Trophoblast cell (in vitro differentiated cells and primary cell): ENCODE data around the gene TNNT2.

Experiments used
- DNase-seq, 2 donors: peaks; one replicate each; pipeline ENCODE4 v3.0.0-alpha.2; 2016
- H2AFZ ChIP-seq: 2 replicates; pipeline ENCODE4 v1.6.1; 2013; ENCODE audit warnings: low read length, moderate library complexity, mild to moderate bottlenecking; ENCODE audit not compliant: insufficient read depth, poor library complexity
- H2AK5ac ChIP-seq: 2 replicates; pipeline ENCODE4 v1.6.1; 2013; ENCODE audit warnings: mild to moderate bottlenecking, low read length
- H2BK120ac ChIP-seq: 2 replicates; pipeline ENCODE4 v1.6.1; 2013; ENCODE audit warnings: low read length, mild to moderate bottlenecking, moderate library complexity; ENCODE audit not compliant: insufficient read depth, poor library complexity
- H2BK12ac ChIP-seq: 2 replicates; pipeline ENCODE4 v1.6.1; 2013; ENCODE audit warnings: mild to moderate bottlenecking, low read length, moderate library complexity
- H2BK5ac ChIP-seq: 2 replicates; pipeline ENCODE4 v1.6.1; 2013; ENCODE audit warnings: low read length, low read depth, moderate library complexity, mild to moderate bottlenecking; ENCODE audit not compliant: poor library complexity
- H3K14ac ChIP-seq: 2 replicates; pipeline ENCODE4 v1.6.1; 2013; ENCODE audit warnings: mild to moderate bottlenecking, low read length
- H3K18ac ChIP-seq: 2 replicates; pipeline ENCODE4 v1.6.1; 2013; ENCODE audit warnings: mild to moderate bottlenecking, low read length
- H3K23ac ChIP-seq: 2 replicates; pipeline ENCODE4 v1.6.1; 2013; ENCODE audit warnings: low read length
- H3K27ac ChIP-seq: 2 replicates; pipeline ENCODE4 v1.5.1; 2013; ENCODE audit warnings: low read depth, mild to moderate bottlenecking, inconsistent platforms, low read length, moderate library complexity
- H3K27me3 ChIP-seq: 2 replicates; pipeline ENCODE4 v1.6.1; 2013; ENCODE audit warnings: inconsistent platforms, mild to moderate bottlenecking, low read length, moderate library complexity; ENCODE audit not compliant: insufficient read depth
- H3K36me3 ChIP-seq, 2 experiments: 1 replicate in 1 of 2; 2 replicates in 1 of 2; pipeline ENCODE4 v1.6.1; 2013; ENCODE audit warnings: low read length in 2 of 2, mild to moderate bottlenecking in 2 of 2, moderate library complexity in 1 of 2; ENCODE audit not compliant: insufficient read depth in 2 of 2, control insufficient read depth in 1 of 2
- H3K4ac ChIP-seq: 2 replicates; pipeline ENCODE4 v1.6.1; 2013; ENCODE audit warnings: low read depth, mild to moderate bottlenecking, low read length, moderate library complexity
- H3K4me1 ChIP-seq, 2 experiments: 1 replicate in 1 of 2; 2 replicates in 1 of 2; pipeline ENCODE4 v1.6.1; 2013; ENCODE audit warnings: low read length in 2 of 2, mild to moderate bottlenecking in 2 of 2, moderate library complexity in 1 of 2; ENCODE audit not compliant: insufficient read depth in 2 of 2, control insufficient read depth in 1 of 2
- H3K4me2 ChIP-seq: 2 replicates; pipeline ENCODE4 v1.6.1; 2013; ENCODE audit warnings: inconsistent platforms, mild to moderate bottlenecking, low read length, moderate library complexity
- H3K4me3 ChIP-seq: 2 replicates; pipeline ENCODE4 v1.5.1; 2013; ENCODE audit warnings: mild to moderate bottlenecking, low read depth, low read length, inconsistent platforms
- H3K79me1 ChIP-seq: one replicate; pipeline ENCODE4 v1.6.1; 2013; ENCODE audit warnings: low read length
- H3K79me2 ChIP-seq: 2 replicates; pipeline ENCODE4 v1.6.1; 2013; ENCODE audit warnings: low read length, mild to moderate bottlenecking; ENCODE audit not compliant: control insufficient read depth, insufficient read depth, poor library complexity
- H3K9ac ChIP-seq: 2 replicates; pipeline ENCODE4 v1.6.1; 2013; ENCODE audit warnings: mild to moderate bottlenecking, low read length
- H3K9me3 ChIP-seq: 2 replicates; pipeline ENCODE4 v1.6.1; 2013; ENCODE audit warnings: low read depth, mild to moderate bottlenecking, control low read depth, inconsistent platforms, low read length; ENCODE audit not compliant: insufficient read depth
- H4K12ac ChIP-seq: 2 replicates; pipeline ENCODE4 v1.6.1; 2013; ENCODE audit warnings: low read depth, mild to moderate bottlenecking, low read length, moderate library complexity
- H4K8ac ChIP-seq: 2 replicates; pipeline ENCODE4 v1.6.1; 2013; ENCODE audit warnings: low read depth, mild to moderate bottlenecking, low read length, moderate library complexity
- H4K91ac ChIP-seq: one replicate; pipeline ENCODE4 v1.6.1; 2013; ENCODE audit warnings: low read depth, mild to moderate bottlenecking, low read length, moderate library complexity
- WGBS: extraction: QIAGEN DNeasy Blood & Tissue Kit; methylation state at CpG from one replicate; pipeline ENCODE4 v1.1.7; 2013; ENCODE audit warnings: missing lambda C conversion rate; ENCODE audit not compliant: insufficient read length, insufficient coverage; ENCODE audit errors: extremely low coverage; 5-methylcytosine and 5-hydroxymethylcytosine counted together

Gene TNNT2

GRCh38 chr1:201325678-201326060 lies 51.8 kb downstream of the TNNT2 start:
- Histone ChIP-seq H3K4me2 (no peak overlapping the region), H2BK5ac (no peak overlapping the region), H3K4me3 (no peak overlapping the region), H4K8ac (no peak overlapping the region), H3K79me2 (no peaks in the 10 kb centered on the region), H2BK120ac (no peak overlapping the region), H3K27me3 (no peaks in the 10 kb centered on the region), H2AFZ (no peak overlapping the region), H3K79me1 (no peaks in the 10 kb centered on the region), H3K9me3 (no peaks in the 10 kb centered on the region), H3K4me1 (no peaks in the 10 kb centered on the region), H3K4ac (no peak overlapping the region), H2AK5ac (no peak overlapping the region), H4K91ac (no peak overlapping the region), H3K9ac (no peak overlapping the region), H3K14ac (no peak overlapping the region), H3K18ac (no peak overlapping the region), H4K12ac (no peak overlapping the region), H3K27ac (no peak overlapping the region), H3K36me3 (no peaks in the 10 kb centered on the region), H3K23ac (no peak overlapping the region), H2BK12ac (no peak overlapping the region)
- DNase-seq, result no peak
- WGBS, result no CpG with 5 or more reads among the region's 8 CpGs

GRCh38 chr1:201324821-201325677 lies 52.4 kb downstream of the TNNT2 start:
- no peak overlapping the region for H3K4me3 ChIP-seq
- no peak overlapping the region for H3K4me2 ChIP-seq
- H3K36me3 ChIP-seq, result no peaks in the 10 kb centered on the region
- no peaks in the 10 kb centered on the region for H3K79me1 ChIP-seq
- no peak overlapping the region for H4K12ac ChIP-seq
- WGBS, result no CpG with 5 or more reads among the region's 16 CpGs
- no peak overlapping the region for H3K18ac ChIP-seq
- H4K8ac ChIP-seq, result no peak overlapping the region
- H4K91ac ChIP-seq, result no peak overlapping the region
- no peak overlapping the region for H2BK12ac ChIP-seq
- no peak overlapping the region for H2AK5ac ChIP-seq
- H3K23ac ChIP-seq, result no peak overlapping the region
- DNase-seq, result no peak
- H3K9ac ChIP-seq, result no peak overlapping the region
- no peaks in the 10 kb centered on the region for H3K79me2 ChIP-seq
- H2AFZ ChIP-seq, result no peak overlapping the region
- no peaks in the 10 kb centered on the region for H3K9me3 ChIP-seq
- no peaks in the 10 kb centered on the region for H3K27me3 ChIP-seq
- no peak overlapping the region for H3K14ac ChIP-seq
- no peak overlapping the region for H2BK5ac ChIP-seq
- no peak overlapping the region for H2BK120ac ChIP-seq
- no peaks in the 10 kb centered on the region for H3K4me1 ChIP-seq
- H3K4ac ChIP-seq, result no peak overlapping the region
- no peak overlapping the region for H3K27ac ChIP-seq

GRCh38 chr1:201324306-201324705 lies 53.2 kb downstream of the TNNT2 start:
- H2AFZ ChIP-seq, result no peak overlapping the region
- H3K23ac ChIP-seq, result no peak overlapping the region
- H4K12ac ChIP-seq, result no peak overlapping the region
- no CpG with 5 or more reads among the region's 4 CpGs for WGBS
- H3K4me2 ChIP-seq, result no peak overlapping the region
- H2BK12ac ChIP-seq, result no peak overlapping the region
- H3K27ac ChIP-seq, result no peak overlapping the region
- H2BK120ac ChIP-seq, result no peak overlapping the region
- no peaks in the 10 kb centered on the region for H3K9me3 ChIP-seq
- H4K91ac ChIP-seq, result no peak overlapping the region
- no peak overlapping the region for H4K8ac ChIP-seq
- H3K4me3 ChIP-seq, result no peak overlapping the region
- H3K14ac ChIP-seq, result no peak overlapping the region
- no peaks in the 10 kb centered on the region for H3K79me2 ChIP-seq
- H3K4ac ChIP-seq, result no peak overlapping the region
- no peak overlapping the region for H2BK5ac ChIP-seq
- H3K27me3 ChIP-seq, result no peaks in the 10 kb centered on the region
- no peaks in the 10 kb centered on the region for H3K36me3 ChIP-seq
- H3K79me1 ChIP-seq, result no peaks in the 10 kb centered on the region
- H3K18ac ChIP-seq, result no peak overlapping the region
- no peak for DNase-seq
- H2AK5ac ChIP-seq, result no peak overlapping the region
- H3K4me1 ChIP-seq, result no peaks in the 10 kb centered on the region
- H3K9ac ChIP-seq, result no peak overlapping the region

- no peak overlapping the region for H3K9ac ChIP-seq
- H2AFZ ChIP-seq, result no peak overlapping the region
- no peak overlapping the region for H4K8ac ChIP-seq
- no peak overlapping the region for H3K4me2 ChIP-seq
- H4K12ac ChIP-seq, result no peak overlapping the region
- H3K4me3 ChIP-seq, result no peak overlapping the region
- no peaks in the 10 kb centered on the region for H3K79me1 ChIP-seq
- no peak overlapping the region for H3K4ac ChIP-seq
- no peak for DNase-seq
- no peak overlapping the region for H3K23ac ChIP-seq
- H2BK12ac ChIP-seq, result no peak overlapping the region
- WGBS, result no CpG with 5 or more reads among the region's 12 CpGs
- H3K9me3 ChIP-seq, result no peaks in the 10 kb centered on the region
- H3K14ac ChIP-seq, result no peak overlapping the region
- H3K79me2 ChIP-seq, result no peaks in the 10 kb centered on the region
- H3K27ac ChIP-seq, result no peak overlapping the region
- H3K4me1 ChIP-seq, result no peaks in the 10 kb centered on the region
- no peaks in the 10 kb centered on the region for H3K36me3 ChIP-seq
- H4K91ac ChIP-seq, result no peak overlapping the region
- no peak overlapping the region for H3K18ac ChIP-seq
- no peak overlapping the region for H2AK5ac ChIP-seq
- H3K27me3 ChIP-seq, result no peaks in the 10 kb centered on the region
- H2BK120ac ChIP-seq, result no peak overlapping the region
- H2BK5ac ChIP-seq, result no peak overlapping the region
Measured at GRCh38 chr1:201322653-201323510, 54.6 kb downstream of the TNNT2 start.
